Neutrophil (primary cell): ENCODE data around the gene ATOH8.
"Not testable (repeated sequence)": the region's sequence is repeated elsewhere in the genome, so short reads cannot be mapped to it uniquely, and the experiment has no call there.

Source experiments
- H3K27ac ChIP-seq: fragments of 200-600 bp; sonication (generic); 2 replicates; pipeline ENCODE4 v1.5.1; 2016; ENCODE audit warnings: mild to moderate bottlenecking, moderate library complexity
- H3K27me3 ChIP-seq: fragments of 200-600 bp; sonication (generic); 2 replicates; pipeline ENCODE4 v1.6.0; 2016; ENCODE audit warnings: mild to moderate bottlenecking
- H3K36me3 ChIP-seq: fragments of 200-600 bp; sonication (generic); 2 replicates; pipeline ENCODE4 v1.5.1; 2017
- H3K4me1 ChIP-seq, 2 experiments: fragments of 200-600 bp in 1 of 2; sonication (generic) in 1 of 2; 1 replicate in 1 of 2; 2 replicates in 1 of 2; pipeline versions ENCODE4 v1.5.1 to v1.6.1; 2013 to 2016; ENCODE audit warnings: low read depth in 1 of 2, low read length in 1 of 2, mild to moderate bottlenecking in 1 of 2, moderate library complexity in 1 of 2; ENCODE audit not compliant: control insufficient read depth in 1 of 2, insufficient read depth in 1 of 2
- H3K4me3 ChIP-seq, 2 experiments: fragments of 200-600 bp in 1 of 2; sonication (generic) in 1 of 2; 1 replicate in 1 of 2; 2 replicates in 1 of 2; pipeline ENCODE4 v1.5.1; 2013 to 2016; ENCODE audit warnings: low read depth in 1 of 2, low read length in 1 of 2, mild to moderate bottlenecking in 1 of 2, moderate library complexity in 1 of 2
- H3K9me3 ChIP-seq: fragments of 200-600 bp; sonication (generic); 2 replicates; pipeline ENCODE4 v1.5.1; 2016
- CTCF ChIP-seq: fragments of 200-600 bp; sonication (generic); IDR thresholded peaks from 2 replicates; pipeline ENCODE4 v1.5.1; 2016; ENCODE audit warnings: antibody characterized with exemption

Gene ATOH8

GRCh38 chr2:85711578-85712060, 42.2 kb upstream of the ATOH8 start:
- TF ChIP-seq CTCF: no peak
- Histone ChIP-seq H3K4me1 (peaks cover 99 to 100% of the 10 kb centered on the region in 2 experiments), H3K27me3 (no peaks in the 10 kb centered on the region), H3K36me3 (no peaks in the 10 kb centered on the region), H3K9me3 (no peaks in the 10 kb centered on the region), H3K4me3 (peak overlapping the region; percentile 41 to 50), H3K27ac (peak overlapping the region; percentile 77)

- no peak for TF ChIP-seq CTCF
- H3K4me1 ChIP-seq: peaks cover 95 to 100% of the 10 kb centered on the region in 2 experiments
These were observed 41.5 kb upstream of the ATOH8 start for GRCh38 chr2:85712336-85712735.

GRCh38 chr2:85712849-85713612, 40.8 kb upstream of the ATOH8 start:
- no peaks in the 10 kb centered on the region for H3K27me3 ChIP-seq

More at GRCh38 chr2:85712336-85712735, 41.5 kb upstream of the ATOH8 start:
- H3K36me3 ChIP-seq: no peaks in the 10 kb centered on the region
- H3K9me3 ChIP-seq: no peaks in the 10 kb centered on the region
- peak overlapping the region; percentile 41 to 50 for H3K4me3 ChIP-seq
- peak overlapping the region; percentile 77 for H3K27ac ChIP-seq
- no peaks in the 10 kb centered on the region for H3K27me3 ChIP-seq

GRCh38 chr2:85713836-85714235, 40.0 kb upstream of the ATOH8 start:
- Histone ChIP-seq H3K27me3 (no peaks in the 10 kb centered on the region), H3K4me1 (peaks cover 91 to 93% of the 10 kb centered on the region in 2 experiments), H3K9me3 (no peaks in the 10 kb centered on the region), H3K4me3 (no peak overlapping the region), H3K27ac (no peak overlapping the region), H3K36me3 (no peaks in the 10 kb centered on the region)
- TF ChIP-seq CTCF: no peak

More at GRCh38 chr2:85712849-85713612, 40.8 kb upstream of the ATOH8 start:
- Histone ChIP-seq H3K27ac (peak overlapping the region; percentile 77), H3K36me3 (no peaks in the 10 kb centered on the region), H3K4me3 (peak overlapping the region; percentile 41 to 50), H3K4me1 (peaks cover 95 to 99% of the 10 kb centered on the region in 2 experiments), H3K9me3 (no peaks in the 10 kb centered on the region)
- no peak for TF ChIP-seq CTCF

- H3K4me3 ChIP-seq, H3K27ac ChIP-seq, H3K9me3 ChIP-seq, H3K36me3 ChIP-seq, H3K27me3 ChIP-seq: not testable (repeated sequence)
- H3K4me1 ChIP-seq: peaks cover 91 to 93% of the 10 kb centered on the region in 2 experiments
These were observed 39.4 kb upstream of the ATOH8 start for GRCh38 chr2:85714421-85714820.

- Histone ChIP-seq H3K9me3 (no peaks in the 10 kb centered on the region), H3K36me3 (no peaks in the 10 kb centered on the region), H3K4me1 (peaks cover 91 to 93% of the 10 kb centered on the region in 2 experiments), H3K4me3 (no peak overlapping the region), H3K27ac (no peak overlapping the region), H3K27me3 (no peaks in the 10 kb centered on the region)
- no peak for TF ChIP-seq CTCF
These were observed 39.0 kb upstream of the ATOH8 start for GRCh38 chr2:85714841-85715240.
